Measurements from ENCODE around the gene BBS5.
"Not testable (repeated sequence)": the region's sequence is repeated elsewhere in the genome, so short reads cannot be mapped to it uniquely, and the experiment has no call there.

Gene BBS5

GRCh38 chr2:169478745-169479256, 493 bp upstream of the BBS5 start:
- in situ Hi-C loops (cut with HindIII; ENCODE audit: low pct_ligation_motif_present, low pct_unique_long_range_greater_than_20kb, low sequenced_read_pairs): no loop called here

GRCh38 chr2:169480079-169480465, 778 bp downstream of the BBS5 start:
- in situ Hi-C loops (cut with HindIII; ENCODE audit: low pct_ligation_motif_present, low pct_unique_long_range_greater_than_20kb, low sequenced_read_pairs): no loop called here
- no peak for DNase-seq

More at GRCh38 chr2:169478745-169479256, 493 bp upstream of the BBS5 start:
- no peak for DNase-seq

GRCh38 chr2:169485650-169486138, 6.4 kb downstream of the BBS5 start:
- no peak for DNase-seq
- in situ Hi-C loops (cut with HindIII; ENCODE audit: low pct_ligation_motif_present, low pct_unique_long_range_greater_than_20kb, low sequenced_read_pairs): no loop called here

GRCh38 chr2:169486487-169486886, 7.2 kb downstream of the BBS5 start:
- in situ Hi-C loops (cut with HindIII; ENCODE audit: low pct_ligation_motif_present, low pct_unique_long_range_greater_than_20kb, low sequenced_read_pairs): no loop called here
- DNase-seq: no peak

- DNase-seq: no peak
- in situ Hi-C loops (cut with HindIII; ENCODE audit: low pct_ligation_motif_present, low pct_unique_long_range_greater_than_20kb, low sequenced_read_pairs): no loop called here
These were observed 11.5 kb downstream of the BBS5 start for GRCh38 chr2:169490834-169491233.

- DNase-seq: no peak
- in situ Hi-C loops (cut with HindIII; ENCODE audit: low pct_ligation_motif_present, low pct_unique_long_range_greater_than_20kb, low sequenced_read_pairs): no loop called here
These were observed 12.1 kb downstream of the BBS5 start for GRCh38 chr2:169491378-169491777.

GRCh38 chr2:169493360-169493759, 14.1 kb downstream of the BBS5 start:
- DNase-seq: no peak
- in situ Hi-C loops (cut with HindIII; ENCODE audit: low pct_ligation_motif_present, low pct_unique_long_range_greater_than_20kb, low sequenced_read_pairs): no loop called here

- in situ Hi-C loops (cut with HindIII; ENCODE audit: low pct_ligation_motif_present, low pct_unique_long_range_greater_than_20kb, low sequenced_read_pairs): no loop called here
- DNase-seq: no peak
These were observed 16.1 kb downstream of the BBS5 start for GRCh38 chr2:169495310-169495928.

- no peak for DNase-seq
- in situ Hi-C loops (cut with HindIII; ENCODE audit: low pct_ligation_motif_present, low pct_unique_long_range_greater_than_20kb, low sequenced_read_pairs): no loop called here
These were observed 25.4 kb downstream of the BBS5 start for GRCh38 chr2:169504651-169505050.

- peak; percentile 8 for DNase-seq
- in situ Hi-C loops (cut with HindIII; ENCODE audit: low pct_ligation_motif_present, low pct_unique_long_range_greater_than_20kb, low sequenced_read_pairs): no loop called here
These were observed 28.4 kb downstream of the BBS5 start for GRCh38 chr2:169507698-169508097.

- in situ Hi-C loops (cut with HindIII; ENCODE audit: low pct_ligation_motif_present, low pct_unique_long_range_greater_than_20kb, low sequenced_read_pairs): no loop called here
- no peak for DNase-seq
These were observed 30.1 kb downstream of the BBS5 start, which contains the start of gene KLHL41 for GRCh38 chr2:169509298-169509885. Gene KLHL41 (plus strand): TSS chr2:169509702. CDS start chr2:169509779, 77 bp downstream.

GRCh38 chr2:169509955-169510354, 30.7 kb downstream of the BBS5 start:
- in situ Hi-C loops (cut with HindIII; ENCODE audit: low pct_ligation_motif_present, low pct_unique_long_range_greater_than_20kb, low sequenced_read_pairs): no loop called here
- no peak for DNase-seq

GRCh38 chr2:169510496-169510895, 31.2 kb downstream of the BBS5 start:
- in situ Hi-C loops (cut with HindIII; ENCODE audit: low pct_ligation_motif_present, low pct_unique_long_range_greater_than_20kb, low sequenced_read_pairs): no loop called here
- no peak for DNase-seq

GRCh38 chr2:169511818-169512217, 32.5 kb downstream of the BBS5 start:
- in situ Hi-C loops (cut with HindIII; ENCODE audit: low pct_ligation_motif_present, low pct_unique_long_range_greater_than_20kb, low sequenced_read_pairs): no loop called here
- DNase-seq: no peak

GRCh38 chr2:169512525-169512924, 33.2 kb downstream of the BBS5 start:
- in situ Hi-C loops (cut with HindIII; ENCODE audit: low pct_ligation_motif_present, low pct_unique_long_range_greater_than_20kb, low sequenced_read_pairs): no loop called here

GRCh38 chr2:169513094-169513493, 33.8 kb downstream of the BBS5 start:
- DNase-seq: no peak
- in situ Hi-C loops (cut with HindIII; ENCODE audit: low pct_ligation_motif_present, low pct_unique_long_range_greater_than_20kb, low sequenced_read_pairs): no loop called here

More at GRCh38 chr2:169512525-169512924, 33.2 kb downstream of the BBS5 start:
- DNase-seq: no peak

GRCh38 chr2:169513926-169514325, 34.6 kb downstream of the BBS5 start:
- no peak for DNase-seq
- in situ Hi-C loops (cut with HindIII; ENCODE audit: low pct_ligation_motif_present, low pct_unique_long_range_greater_than_20kb, low sequenced_read_pairs): no loop called here

GRCh38 chr2:169514758-169515157, 35.5 kb downstream of the BBS5 start:
- in situ Hi-C loops (cut with HindIII; ENCODE audit: low pct_ligation_motif_present, low pct_unique_long_range_greater_than_20kb, low sequenced_read_pairs); DNase-seq: not testable (repeated sequence)

- in situ Hi-C loops (cut with HindIII; ENCODE audit: low pct_ligation_motif_present, low pct_unique_long_range_greater_than_20kb, low sequenced_read_pairs); DNase-seq: not testable (repeated sequence)
These were observed 37.2 kb downstream of the BBS5 start for GRCh38 chr2:169516488-169516995.

- in situ Hi-C loops (cut with HindIII; ENCODE audit: low pct_ligation_motif_present, low pct_unique_long_range_greater_than_20kb, low sequenced_read_pairs): no loop called here
- no peak for DNase-seq
These were observed 41.6 kb downstream of the BBS5 start for GRCh38 chr2:169520896-169521295.

Data from ACHN (cell line).